ENCODE data around the gene FBLN2. TPM values are rescaled to one million over a fixed set of nuclear protein-coding genes. Genes with fewer than 3 reads are reported as not detected.

FBLN2 gene
- total RNA-seq, 2 experiments from 2014 or later = 0.15 to 0.55 TPM

DNA sequence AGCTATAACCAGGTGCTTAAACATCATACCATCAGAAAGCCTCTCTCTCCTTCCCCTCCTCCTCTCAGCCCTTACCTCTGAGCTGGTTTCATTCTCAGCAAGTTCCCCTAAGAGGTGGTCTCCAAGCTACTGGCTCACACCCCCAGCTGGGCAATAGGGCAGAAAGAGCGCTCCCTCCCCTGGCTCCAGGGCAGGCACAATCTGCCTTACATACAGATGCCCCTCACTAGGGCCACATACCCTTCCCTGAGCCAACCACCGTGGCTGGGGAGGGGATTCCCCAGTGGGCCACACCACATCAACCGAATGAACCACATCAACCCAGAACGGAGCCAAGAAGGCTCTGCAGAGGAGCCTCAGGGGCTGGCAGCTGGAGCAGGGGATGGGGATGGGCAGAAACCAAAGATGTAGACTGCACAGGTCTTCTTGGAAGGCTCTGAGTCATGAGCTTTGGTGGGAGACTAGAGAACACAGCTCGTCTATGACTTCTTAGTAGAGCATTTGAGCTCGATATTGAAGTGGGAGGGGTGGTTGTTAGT lies 4.6 kb upstream of the FBLN2 start:
- POLR2A ChIA-PET = no interaction called here
- CTCF ChIA-PET = interaction anchor here (1.4 kb wide), 1 partner anchor 104 kb away, joined by 3 read pairs; no protein-coding TSS in a partner anchor

DNA sequence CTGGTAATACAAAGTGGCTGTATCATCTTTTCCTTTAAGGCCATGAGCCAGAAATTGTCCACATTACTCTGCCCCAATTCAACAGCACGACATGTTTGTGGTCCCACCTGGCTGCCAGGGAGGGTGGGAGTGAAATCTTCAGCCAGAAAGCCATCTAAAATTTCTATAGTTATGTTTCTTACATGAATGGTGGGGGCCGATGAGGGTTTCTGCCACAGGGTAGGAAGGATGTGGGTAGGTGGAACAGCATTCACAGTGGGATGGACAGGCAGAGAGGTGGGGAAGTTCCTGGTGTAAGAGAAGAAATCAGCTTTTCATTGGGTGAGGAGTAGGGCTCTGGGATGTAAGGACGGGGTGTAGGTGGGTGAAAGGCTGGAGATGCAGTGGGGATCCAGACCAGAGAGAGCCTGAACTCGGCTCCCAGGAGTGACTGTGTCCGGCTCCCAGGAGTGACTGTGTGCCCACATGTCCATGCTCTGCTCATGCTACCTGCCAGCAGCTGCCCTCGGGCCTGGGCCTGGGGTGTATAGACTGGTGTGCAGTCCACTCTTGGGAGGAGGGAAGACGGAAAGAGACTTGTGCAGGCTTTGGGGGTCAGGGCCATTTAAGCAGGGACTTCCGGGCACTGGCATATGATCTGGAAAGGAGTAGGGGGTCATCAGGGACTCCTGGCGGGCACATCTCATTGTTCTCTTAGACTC lies 3.8 kb upstream of the FBLN2 start:
- CTCF ChIA-PET = interaction anchor here (1.4 kb wide), 1 partner anchor 103 kb away, joined by 3 read pairs; no protein-coding TSS in a partner anchor
- POLR2A ChIA-PET = no interaction called here

DNA sequence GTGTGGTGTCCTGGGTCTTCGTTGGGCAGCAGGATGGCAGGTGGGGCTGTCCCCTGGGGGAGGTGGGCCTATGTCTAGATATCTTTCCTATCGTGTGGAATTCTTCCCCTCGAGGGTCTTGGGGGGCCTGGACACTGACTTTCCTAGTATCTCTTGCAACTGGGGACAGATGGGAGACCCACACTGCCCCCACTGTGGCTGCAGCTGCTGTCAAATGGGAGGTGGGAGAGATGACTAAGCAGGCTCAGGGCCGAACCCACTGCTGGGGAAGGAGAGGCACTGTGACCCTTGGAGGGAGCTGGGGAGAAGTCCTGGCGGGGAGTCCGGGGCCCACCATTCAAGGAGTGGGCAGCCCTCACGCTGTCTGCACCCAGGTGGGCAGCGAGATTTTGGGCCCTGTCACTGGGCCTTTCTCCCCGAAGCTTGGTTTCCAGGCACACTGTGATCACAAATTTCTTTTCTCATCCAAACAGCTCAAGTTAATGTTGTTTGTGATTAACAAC lies 2.9 kb upstream of the FBLN2 start:
- POLR2A ChIA-PET = no interaction called here
- CTCF ChIA-PET = no interaction called here

DNA sequence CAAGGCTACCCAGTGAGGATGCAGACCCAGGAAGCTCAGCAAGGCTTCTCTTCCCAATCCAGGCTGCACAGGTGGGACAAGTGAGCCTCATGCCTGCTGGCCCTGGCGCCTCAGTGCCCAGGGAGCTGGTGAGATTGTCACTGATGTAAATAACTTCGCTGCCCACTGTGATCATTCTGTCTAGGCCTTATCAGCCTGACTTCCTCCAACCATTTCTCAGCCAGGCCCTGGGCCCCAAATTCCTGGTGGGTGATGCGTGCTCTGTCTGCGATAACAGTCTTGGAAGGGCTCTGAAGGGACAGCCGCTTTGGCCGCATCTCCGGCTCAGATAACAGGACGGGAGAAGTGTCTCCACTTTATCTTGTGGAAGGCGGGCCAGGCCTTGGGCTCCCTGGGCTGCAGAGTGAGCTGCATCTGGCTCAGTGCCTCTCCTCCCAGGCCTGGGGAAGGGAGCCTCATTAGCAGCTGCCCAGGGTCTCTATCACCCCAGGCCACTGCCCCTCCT lies 2.2 kb upstream of the FBLN2 start:
- CTCF ChIA-PET = no interaction called here
- POLR2A ChIA-PET = no interaction called here

DNA sequence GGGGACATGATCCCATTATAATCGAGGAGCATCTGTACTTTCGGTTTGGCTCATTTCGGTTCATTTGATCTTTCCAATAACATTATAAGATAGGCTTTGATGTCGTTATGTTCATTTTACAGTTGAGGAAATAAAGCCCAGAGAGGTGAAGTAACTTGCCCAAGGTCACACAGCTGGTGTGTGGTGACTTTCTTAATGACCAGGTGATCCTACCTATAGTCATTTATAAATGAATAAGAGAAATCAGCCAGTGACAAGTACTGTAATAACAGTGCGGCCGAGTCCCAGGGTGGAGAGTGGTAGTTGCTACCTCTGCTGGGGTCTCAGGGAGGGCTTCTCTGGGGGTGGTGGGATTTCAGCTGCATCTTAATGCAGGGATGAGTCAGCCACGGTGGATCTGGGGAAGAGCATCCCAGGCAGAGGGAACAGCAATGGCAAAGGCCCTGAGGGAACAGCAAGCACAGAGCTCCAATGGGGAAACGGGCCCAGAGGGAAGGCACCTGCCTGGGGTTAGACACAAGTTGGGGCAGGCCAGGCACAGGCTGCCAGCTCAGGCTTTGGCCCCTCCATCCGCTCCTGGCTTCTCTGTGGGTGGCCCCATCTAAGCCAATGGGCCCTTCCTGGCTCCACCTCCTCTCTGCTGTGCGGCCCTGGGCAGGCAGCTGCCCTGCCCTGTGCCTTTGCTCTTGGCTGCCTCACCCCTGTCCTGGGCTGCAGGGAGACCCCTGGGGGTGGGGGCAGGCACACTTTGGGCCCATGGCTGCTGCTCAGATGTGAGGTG lies 1.1 kb upstream of the FBLN2 start:
- ChIA-PET CTCF (no interaction called here), POLR2A (no interaction called here)

DNA sequence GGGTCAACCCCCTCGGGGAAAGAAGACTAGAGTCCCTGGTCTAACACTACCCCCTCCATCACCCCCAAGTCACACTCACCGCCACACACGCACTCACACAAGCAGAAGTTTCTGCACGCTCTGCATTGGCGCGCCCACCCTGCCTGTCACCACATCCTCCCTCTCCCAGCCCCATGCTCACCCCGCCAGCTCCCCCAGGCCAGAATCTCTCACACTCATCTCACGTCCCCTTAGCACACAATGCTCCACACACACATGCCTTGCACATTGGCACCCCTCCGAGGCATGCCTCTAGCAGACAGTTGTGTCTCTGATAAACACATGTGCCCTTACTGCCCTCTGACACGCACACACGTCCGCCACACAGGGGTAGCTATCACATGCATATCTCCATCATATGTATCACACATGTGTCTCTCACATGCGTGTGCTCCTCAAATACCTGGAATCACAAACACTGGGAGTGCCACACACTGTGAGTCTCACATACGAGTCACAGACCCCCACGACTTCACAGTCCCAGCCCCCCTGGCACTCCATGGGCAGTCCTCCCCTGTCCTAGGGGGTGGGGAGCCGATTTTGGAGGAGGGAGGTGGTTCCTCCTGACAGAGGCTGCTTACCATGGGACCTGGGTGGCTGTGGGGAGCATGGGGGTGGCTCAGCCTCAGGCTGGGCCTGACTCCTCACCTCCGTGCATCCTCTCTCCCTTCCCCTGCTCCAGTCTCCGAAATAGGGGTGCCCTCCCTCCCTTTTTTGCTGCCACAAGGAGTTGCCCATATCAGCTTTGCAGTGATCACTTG lies 898 bp downstream of the FBLN2 start:
- POLR2A ChIA-PET = interaction anchor here (0.7 kb wide), 1 partner anchor 22 kb away, joined by 3 read pairs; no protein-coding TSS in a partner anchor
- CTCF ChIA-PET = interaction anchor here (0.8 kb wide), 1 partner anchor 93 kb away, joined by 3 read pairs; no protein-coding TSS in a partner anchor

DNA sequence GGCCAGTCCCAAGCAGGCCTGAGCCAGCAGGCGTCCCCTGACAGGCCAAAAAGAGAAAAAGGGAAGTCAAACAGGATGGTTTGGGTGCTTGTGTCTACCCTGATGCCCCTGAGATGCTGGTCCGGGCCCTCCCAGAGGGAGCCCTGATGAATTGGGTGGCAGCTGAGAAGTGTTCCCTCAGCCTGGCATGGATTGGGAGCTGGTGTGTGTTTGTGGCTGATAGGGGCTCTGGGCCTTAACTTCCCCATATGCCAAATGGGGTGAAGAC lies 1.4 kb downstream of the FBLN2 start:
- CTCF ChIA-PET = no interaction called here
- POLR2A ChIA-PET = no interaction called here

DNA sequence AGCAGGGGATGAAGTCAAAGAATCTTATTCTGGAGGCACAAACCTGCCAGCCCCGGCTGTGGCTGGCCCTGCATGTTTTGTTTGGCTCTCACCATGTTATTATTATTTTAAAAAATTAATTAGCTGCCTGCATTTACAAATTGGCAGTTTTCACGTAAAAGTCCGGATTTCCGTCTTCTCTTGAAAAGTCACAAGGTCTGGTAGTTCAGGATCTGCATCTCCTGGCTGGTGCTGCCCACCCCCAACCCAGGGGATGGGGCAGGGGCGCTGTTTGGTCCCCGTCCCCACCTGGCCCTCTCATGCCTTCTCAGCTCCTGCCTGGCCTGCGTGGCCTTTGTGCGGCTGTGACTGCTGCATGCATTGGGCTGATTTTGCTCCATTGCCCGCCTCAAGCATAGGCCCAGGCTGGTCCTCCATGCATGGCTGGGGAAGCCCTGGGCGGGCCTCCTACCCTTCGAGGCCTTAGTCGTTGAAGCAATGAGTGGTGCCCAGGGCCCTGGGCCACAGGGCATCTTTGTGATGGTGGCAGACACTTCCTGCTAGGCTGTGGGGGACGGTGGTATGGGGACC lies 2.0 kb downstream of the FBLN2 start:
- ChIA-PET CTCF (no interaction called here), POLR2A (no interaction called here)

DNA sequence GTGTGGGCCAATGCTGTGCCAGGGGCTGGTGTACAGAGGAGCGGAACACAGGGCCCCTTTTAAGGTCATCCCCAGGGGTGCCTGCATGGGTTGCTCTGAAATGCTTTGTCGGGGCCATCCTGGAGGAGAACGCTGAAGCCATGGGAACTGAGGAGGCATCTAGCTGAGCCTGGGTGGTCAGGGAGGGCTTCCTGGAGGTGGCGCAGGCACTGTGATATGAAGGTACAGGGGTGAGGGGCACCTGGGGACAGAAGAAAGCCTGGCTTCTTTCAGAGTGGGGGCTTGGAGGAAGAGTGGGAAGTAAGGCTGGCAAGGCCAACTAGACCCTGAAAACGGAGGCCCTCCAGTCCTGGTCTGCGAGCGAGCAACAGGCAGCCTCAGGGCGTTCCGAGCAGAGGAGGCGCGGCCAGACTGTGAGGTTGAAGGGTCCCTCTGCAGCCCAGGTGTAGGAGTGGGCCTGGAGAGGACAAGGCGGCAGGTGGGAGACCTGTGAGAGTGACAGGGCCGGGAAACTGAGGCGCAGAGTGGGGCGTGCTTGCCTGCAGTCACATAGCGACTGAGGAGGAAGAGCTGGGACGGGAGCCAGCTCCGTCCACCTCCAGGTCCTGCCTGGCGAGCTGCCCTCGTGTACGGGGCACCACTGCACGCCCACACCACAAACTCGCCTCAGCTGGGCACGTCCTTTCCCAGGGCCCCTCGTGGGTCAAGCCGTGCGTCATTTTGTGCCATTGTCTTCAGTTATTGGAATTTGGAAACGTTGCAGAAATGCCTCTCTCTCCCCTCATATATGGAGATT lies 4.1 kb downstream of the FBLN2 start:
- ChIA-PET CTCF (no interaction called here), POLR2A (no interaction called here)

DNA sequence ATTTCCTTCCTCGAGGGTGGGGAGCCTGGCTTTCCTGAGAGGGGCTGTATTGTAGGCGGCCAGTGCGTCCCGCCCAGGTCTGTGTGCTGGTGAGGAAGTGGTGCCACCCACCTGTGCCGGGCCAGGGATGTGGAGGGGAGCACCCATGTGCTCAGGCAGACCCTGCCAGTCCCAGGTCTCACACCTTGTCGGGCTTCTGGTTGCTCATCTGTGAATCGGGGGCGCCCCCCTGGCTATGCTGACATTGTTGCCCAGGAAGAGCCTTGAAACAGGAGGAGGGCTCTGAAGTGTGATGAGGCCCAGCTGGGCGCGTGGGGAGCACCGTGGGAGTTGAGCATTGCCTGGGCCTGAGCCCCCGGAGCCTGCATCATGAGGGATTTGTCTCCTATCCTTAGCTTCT lies 4.8 kb downstream of the FBLN2 start:
- CTCF ChIA-PET = no interaction called here
- POLR2A ChIA-PET = no interaction called here

DNA sequence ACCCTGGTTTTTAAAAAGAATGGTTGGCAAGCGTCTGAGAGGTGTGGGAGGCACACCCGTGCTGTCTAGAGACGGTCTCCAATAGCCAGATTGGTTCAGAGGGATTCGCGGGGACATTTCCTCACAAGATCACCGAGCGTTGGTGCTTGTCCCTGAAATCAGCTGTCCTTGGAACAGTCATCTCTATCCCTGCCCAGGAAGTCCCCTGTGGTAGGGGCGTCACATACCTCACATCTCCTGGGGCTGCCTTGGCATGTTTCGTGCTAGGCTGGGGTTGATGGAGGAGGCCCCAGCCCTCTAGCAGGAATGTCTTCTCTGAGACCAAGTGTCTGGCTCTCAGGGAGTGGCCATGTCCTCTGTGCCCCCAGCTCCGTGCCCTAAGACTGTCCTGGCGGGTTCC lies 6.8 kb downstream of the FBLN2 start:
- CTCF ChIA-PET = no interaction called here
- POLR2A ChIA-PET = no interaction called here

DNA sequence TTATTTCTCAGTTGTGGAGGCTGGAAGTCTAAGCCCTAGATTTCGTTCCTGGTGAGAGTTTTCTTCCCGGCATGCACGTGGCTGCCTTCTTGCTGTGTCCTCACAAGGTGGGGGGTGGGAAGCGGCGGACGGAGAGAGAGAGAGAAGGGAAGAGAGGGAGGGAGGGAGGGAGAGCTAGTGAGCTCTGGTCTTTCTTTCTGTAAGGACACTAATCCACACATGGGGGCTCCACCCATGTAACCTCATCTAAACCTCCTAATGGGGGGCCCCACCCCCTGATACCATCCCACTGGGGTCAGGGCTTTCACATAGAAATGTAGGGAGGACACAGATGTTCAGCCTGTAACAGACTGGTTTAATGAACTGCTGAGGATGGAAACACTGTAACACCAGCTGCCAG lies 7.3 kb downstream of the FBLN2 start:
- ChIA-PET POLR2A (no interaction called here), CTCF (no interaction called here)

DNA sequence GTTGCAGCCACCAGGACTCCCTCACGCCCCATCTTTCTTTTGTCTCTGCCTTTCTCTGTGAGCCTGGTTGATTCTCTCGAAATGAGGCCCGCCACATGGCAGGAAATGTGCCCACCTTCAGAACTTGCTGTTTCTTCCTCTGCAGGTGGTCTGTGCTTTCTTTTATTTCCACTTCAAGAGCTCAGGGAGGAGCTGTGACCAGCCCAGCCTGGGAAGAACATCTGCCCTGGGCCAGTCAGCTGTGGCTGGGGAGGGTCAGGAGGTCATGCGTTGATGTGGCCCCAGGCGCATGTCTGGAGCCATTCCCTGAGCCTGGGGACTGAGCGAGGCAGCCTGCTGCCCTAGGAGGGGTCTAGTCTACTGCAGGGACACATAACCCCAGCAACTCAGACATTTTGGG lies 8.0 kb downstream of the FBLN2 start:
- CTCF ChIA-PET = no interaction called here
- POLR2A ChIA-PET = no interaction called here

DNA sequence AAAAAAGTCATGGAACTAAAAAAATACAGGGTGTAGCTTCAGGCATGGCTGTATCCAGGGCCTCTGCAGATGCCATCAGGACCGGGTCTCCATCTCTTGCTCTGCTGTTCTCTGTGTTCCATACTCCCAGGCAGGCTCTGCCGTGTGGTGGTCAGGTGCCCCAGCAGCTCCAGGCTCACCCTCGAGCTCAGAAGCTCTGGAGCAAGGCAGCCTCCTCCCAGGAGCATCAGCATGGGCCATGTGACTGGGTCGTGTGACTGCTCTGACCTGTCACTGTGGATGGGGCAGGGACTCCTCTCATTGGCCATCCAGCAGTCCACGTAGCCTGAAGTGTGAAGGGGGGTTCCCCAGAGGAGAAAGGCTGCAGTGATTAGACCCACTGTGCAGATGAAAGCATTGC lies 8.5 kb downstream of the FBLN2 start:
- CTCF ChIA-PET = no interaction called here
- POLR2A ChIA-PET = no interaction called here

DNA sequence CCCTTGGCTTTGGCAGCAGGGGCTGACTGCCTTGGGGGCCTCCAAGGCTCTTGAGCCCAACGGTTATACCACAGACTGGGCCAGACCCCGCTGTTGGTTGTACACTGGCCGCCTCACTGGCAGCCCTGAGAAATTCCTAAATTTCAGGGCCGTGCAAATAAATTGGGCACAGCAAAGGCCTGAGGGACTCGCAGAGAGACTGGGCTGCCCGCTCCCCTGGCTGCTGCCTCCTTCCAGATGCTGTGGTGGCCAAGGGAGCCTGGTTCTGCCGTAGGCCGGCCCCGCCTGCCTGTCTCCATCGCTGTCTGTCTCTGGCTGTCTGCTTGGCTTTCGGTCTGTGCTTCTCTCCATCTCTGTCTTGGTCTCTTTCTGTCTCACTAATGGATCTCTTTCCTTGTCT lies 9.0 kb downstream of the FBLN2 start:
- CTCF ChIA-PET = no interaction called here
- POLR2A ChIA-PET = no interaction called here

DNA sequence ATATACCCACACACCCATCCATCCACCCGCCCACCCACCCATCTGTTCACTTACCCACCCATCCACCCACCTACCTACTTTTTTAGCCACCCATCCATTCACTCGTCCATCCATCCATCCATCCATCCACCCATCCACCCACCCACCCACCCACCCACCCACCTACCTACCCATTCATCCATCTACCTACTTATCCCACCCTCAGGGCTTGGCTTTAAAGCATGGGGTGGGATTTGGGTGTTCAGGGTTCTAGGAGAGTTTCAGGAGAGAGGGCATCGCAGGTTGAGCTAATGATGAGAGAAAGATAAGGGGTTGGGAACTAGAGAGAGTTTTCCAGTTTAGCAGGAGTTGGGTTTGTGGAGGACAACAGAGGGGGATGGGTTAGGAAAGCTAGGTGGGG lies 9.7 kb downstream of the FBLN2 start:
- POLR2A ChIA-PET = no interaction called here
- CTCF ChIA-PET = no interaction called here

DNA sequence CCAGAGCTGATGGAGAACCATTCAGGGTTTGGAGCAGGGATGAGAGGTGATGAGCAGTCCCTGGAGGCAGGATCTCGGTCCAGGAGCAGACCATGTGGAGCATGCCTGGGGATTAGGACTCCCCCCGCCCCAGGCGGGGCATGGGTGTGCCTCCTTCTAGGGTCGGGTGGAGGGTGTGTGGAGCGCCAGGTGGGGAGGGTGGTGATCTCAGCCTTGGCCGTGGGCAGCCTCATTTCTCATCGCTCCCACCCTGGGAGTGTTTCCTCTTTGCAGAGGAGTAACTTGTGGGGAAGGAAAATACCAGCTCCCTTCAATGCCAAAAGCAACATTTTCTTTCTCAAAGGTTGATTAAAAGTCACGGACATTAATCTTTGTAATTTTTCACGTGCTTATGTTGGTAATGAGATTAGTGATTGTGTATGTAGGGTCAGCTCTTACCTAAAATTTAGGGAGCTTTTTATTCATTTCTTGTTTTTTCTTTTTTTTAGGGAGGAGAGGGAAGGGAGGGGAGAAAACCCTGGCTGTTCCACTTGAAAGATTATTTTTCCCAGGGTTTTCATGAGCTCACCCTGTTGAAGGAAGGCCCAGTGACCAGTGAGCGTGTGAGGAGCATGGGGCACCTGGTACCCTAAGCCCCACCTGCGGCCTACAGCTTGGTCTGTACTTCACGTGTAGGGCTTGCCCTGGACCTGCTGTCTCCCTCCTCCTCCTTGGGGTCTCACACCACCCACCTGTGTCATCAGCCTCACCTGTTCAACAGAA lies 11.0 kb downstream of the FBLN2 start:
- ChIA-PET POLR2A (no interaction called here), CTCF (interaction anchor here (1.1 kb wide), 1 partner anchor 88 kb away, joined by 3 read pairs; no protein-coding TSS in a partner anchor)

DNA sequence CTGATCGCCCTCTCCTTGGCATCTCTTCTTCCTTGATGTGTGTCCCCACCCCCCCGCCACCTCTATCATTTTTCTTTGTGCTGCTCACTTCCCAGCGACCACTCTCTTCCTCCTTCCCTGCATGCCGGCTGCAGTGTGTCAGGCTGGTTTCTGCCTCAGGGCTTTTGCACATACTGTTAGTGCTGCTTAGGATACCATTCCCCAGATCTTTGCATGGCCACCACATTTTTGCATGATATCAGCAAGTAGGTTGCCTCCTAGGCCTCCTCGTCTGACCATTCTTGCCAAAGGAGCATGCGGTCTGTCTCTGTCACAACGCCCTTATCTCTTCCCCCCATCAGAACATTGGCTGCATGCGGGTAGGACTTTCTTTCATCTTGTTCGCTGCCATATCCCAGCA lies 12.5 kb downstream of the FBLN2 start:
- ChIA-PET POLR2A (no interaction called here), CTCF (no interaction called here)

DNA sequence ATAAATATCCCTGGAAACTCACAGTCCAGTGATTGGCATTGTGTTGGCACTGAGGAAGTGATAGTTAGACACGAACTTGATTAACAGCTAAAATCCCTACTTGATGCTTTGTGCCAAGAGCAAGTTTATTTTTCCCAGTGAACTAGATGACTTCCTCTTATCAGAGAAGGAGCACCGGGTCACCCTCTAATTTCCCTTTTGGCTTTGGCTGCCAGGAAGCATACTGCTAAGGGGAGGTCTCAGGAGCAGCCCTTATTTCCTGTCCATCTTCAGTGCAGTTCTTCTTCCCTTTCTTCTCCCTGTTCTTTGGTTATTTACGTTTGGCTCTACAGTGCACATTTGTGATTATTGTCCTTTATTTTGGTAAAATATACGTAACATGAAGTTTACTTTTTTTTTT lies 13.0 kb downstream of the FBLN2 start:
- ChIA-PET CTCF (no interaction called here), POLR2A (no interaction called here)
